ENCODE measurements around the gene TMEFF1.

TMEFF1 gene

DNA sequence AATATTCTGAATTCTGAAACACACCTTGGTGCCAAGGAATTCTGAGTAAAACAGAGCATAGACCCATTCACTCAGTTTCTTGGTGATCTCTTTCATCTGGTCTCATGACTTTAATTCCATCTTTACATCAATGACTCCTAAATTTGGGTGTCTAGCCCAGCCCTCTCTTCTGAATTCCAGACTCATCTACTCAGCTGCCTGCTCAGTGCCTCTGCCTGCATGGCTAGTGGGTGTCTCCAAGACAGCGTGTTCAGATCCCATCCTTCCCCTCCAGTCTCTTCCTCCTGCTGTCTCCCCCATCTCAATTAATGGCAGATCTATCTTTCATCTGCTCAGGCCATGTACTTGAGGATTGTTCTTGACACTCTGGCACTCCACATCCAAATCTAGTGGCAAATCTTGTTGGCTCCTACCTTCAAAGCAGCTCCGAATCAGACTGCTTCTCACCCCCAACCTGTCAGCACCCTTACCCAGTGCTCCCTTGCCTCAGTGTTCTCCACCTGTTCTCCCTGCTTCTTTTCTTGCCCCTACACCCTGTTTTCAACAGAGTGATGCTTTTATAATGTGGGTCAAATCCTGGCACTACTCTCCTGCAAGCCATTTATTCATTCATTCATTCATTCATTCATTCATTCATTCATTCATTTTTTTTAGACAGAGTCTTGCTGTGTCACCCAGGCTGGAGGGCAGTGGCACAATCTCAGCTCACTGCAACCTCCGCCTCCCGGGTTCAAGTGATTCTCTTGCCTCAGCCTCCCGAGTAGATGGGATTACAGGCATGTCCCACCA, 110.3 kb downstream of the TMEFF1 start:
- TF ChIP-seq, protein P1, sequence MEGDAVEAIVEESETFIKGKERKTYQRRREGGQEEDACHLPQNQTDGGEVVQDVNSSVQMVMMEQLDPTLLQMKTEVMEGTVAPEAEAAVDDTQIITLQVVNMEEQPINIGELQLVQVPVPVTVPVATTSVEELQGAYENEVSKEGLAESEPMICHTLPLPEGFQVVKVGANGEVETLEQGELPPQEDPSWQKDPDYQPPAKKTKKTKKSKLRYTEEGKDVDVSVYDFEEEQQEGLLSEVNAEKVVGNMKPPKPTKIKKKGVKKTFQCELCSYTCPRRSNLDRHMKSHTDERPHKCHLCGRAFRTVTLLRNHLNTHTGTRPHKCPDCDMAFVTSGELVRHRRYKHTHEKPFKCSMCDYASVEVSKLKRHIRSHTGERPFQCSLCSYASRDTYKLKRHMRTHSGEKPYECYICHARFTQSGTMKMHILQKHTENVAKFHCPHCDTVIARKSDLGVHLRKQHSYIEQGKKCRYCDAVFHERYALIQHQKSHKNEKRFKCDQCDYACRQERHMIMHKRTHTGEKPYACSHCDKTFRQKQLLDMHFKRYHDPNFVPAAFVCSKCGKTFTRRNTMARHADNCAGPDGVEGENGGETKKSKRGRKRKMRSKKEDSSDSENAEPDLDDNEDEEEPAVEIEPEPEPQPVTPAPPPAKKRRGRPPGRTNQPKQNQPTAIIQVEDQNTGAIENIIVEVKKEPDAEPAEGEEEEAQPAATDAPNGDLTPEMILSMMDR (IDR thresholded peaks at IDR 0.05): no peak
- no peak overlapping the region for H3K27ac ChIP-seq
- no peak for DNase-seq (ENCODE audit: low spot score)
- H3K4me3 ChIP-seq: no peak overlapping the region

DNA sequence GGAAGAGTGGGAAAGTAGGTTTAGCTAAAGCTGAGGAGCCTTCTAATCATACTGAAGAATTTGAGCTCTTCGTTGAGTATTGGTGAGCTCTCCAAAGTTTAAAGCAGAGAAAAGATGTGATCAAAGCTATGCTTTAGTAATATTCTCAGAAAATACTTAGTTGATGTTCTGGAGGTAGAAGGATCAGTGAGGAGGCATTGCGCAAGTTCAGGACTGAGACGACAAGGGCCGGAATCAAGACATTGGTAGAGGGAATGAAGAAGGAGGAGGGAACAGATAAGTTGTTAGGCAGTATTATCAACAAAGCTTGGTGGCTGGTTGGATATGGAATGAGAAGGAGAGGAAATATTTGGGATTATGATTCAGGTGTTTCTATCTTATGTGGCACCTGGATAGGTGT, 112.0 kb downstream of the TMEFF1 start:
- TF ChIP-seq, protein P1 (IDR thresholded peaks at IDR 0.05): no peak
- DNase-seq (ENCODE audit: low spot score): no peak
- Histone ChIP-seq H3K4me3 (no peak overlapping the region), H3K27ac (no peak overlapping the region)

DNA sequence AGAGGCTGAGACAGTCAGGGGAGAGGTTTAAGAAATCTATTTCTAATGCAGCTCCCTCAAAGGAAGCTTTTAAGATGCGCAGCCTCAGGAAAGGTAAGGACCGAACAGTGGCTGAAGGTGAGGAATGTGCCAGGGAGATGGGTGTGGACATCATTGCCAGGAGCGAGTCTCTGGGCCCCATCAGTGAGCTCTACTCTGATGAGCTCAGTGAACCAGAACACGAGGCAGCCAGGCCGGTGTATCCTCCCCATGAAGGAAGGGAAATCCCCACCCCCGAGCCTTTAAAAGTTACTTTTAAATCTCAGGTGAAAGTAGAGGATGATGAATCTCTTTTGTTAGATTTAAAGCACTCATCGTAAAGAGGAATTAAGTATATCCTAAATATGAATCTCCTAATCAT, 113.1 kb downstream of the TMEFF1 start:
- DNase-seq (ENCODE audit: low spot score): no peak
- Histone ChIP-seq H3K27ac (no peak overlapping the region), H3K4me3 (no peak overlapping the region)
- TF ChIP-seq, protein P1 (IDR thresholded peaks at IDR 0.05): no peak

DNA sequence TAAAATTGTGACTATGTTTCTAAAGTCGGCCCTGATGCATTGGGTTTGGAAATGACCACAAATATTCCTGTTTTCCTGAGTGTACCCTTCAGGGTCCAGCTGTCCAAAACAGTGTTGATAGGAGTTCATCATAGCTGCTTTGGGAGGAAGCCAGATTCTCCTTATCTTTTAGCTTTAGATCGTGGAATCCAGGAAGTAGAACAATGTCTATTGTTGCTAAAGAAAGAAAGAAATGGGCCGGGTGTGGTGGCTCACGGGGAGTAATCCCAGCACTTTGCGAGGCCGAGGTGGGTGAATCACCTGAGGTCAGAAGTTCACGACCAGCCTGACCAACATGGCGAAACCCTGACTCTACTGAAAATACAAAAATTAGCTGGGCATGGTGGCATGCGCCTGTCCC, 114.4 kb downstream of the TMEFF1 start:
- DNase-seq (ENCODE audit: low spot score): no peak
- no peak overlapping the region for H3K4me3 ChIP-seq
- TF ChIP-seq, protein P1 (IDR thresholded peaks at IDR 0.05): no peak
- no peak overlapping the region for H3K27ac ChIP-seq

DNA sequence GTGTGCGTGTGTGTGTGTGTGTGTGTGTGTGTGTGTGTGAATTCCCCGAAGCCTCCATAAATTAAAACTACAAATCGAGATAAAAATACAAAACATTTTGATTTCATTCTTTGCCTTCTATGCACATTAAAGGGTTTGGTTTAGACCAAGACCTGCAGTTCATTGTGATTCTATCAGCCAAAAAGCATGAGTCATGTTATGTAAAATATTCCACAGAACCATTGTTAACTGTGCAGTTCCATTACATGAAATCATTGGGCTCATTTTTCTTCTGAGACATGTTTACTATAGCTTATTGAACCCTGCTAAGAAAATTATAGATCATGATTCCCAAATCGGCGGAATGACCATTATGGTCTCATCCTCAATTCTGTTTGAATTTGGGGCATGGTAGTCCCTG, 116.6 kb downstream of the TMEFF1 start:
- no peak for DNase-seq (ENCODE audit: low spot score)
- no peak overlapping the region for H3K27ac ChIP-seq
- H3K4me3 ChIP-seq: no peak overlapping the region
- TF ChIP-seq, protein P1 (IDR thresholded peaks at IDR 0.05): no peak

DNA sequence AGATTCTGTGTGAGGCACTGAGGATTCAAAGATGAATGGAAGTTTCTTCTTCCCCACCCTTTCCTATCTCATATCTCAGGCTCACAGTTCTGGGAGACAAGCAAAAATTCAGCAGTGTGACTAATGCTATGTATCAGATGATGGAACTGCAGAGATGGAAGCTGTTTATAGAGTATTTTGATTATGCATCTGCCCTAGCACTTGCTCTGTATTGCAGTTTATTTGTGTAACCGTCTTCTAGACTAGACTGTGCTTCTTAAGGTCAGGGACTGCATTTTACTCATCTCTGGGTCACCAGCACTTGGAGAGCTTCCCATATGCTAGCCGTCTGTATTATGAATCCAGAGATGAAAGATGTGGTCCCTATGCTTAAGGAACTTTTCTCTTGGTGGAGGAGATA, 117.5 kb downstream of the TMEFF1 start:
- Histone ChIP-seq H3K27ac (no peak overlapping the region), H3K4me3 (no peak overlapping the region)
- DNase-seq (ENCODE audit: low spot score): no peak
- TF ChIP-seq, protein P1 (IDR thresholded peaks at IDR 0.05): no peak

DNA sequence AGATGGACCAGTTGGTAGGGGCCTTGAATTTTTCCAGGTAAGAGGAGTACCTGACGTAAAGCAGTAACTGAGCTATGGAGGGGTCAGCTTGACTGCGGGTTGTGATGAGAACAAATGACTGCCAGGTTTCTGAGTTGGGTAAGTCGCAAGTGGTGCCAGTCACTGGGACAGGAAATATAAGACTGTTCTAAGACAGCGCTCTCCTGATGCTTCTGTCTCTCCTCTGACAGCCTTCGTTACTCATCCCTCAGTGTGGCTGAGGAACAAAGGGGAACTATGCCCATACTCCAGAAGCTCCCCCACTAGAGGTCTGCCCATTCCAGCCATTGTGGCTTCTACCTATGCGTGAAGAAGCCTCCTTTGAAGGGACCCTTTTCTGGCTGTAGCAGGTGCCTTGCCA, 118.2 kb downstream of the TMEFF1 start:
- no peak overlapping the region for H3K27ac ChIP-seq
- no peak for DNase-seq (ENCODE audit: low spot score)
- H3K4me3 ChIP-seq: no peak overlapping the region
- TF ChIP-seq, protein P1 (IDR thresholded peaks at IDR 0.05): no peak

All from coronary artery (tissue), 2 donors.